Measurements from ENCODE around the gene TGFB1. TPM values are rescaled to one million over a fixed set of nuclear protein-coding genes. Genes with fewer than 3 reads are reported as not detected.

TGFB1 gene
- polyA plus RNA-seq, 1 donor from 2014 or later = not detected

DNA sequence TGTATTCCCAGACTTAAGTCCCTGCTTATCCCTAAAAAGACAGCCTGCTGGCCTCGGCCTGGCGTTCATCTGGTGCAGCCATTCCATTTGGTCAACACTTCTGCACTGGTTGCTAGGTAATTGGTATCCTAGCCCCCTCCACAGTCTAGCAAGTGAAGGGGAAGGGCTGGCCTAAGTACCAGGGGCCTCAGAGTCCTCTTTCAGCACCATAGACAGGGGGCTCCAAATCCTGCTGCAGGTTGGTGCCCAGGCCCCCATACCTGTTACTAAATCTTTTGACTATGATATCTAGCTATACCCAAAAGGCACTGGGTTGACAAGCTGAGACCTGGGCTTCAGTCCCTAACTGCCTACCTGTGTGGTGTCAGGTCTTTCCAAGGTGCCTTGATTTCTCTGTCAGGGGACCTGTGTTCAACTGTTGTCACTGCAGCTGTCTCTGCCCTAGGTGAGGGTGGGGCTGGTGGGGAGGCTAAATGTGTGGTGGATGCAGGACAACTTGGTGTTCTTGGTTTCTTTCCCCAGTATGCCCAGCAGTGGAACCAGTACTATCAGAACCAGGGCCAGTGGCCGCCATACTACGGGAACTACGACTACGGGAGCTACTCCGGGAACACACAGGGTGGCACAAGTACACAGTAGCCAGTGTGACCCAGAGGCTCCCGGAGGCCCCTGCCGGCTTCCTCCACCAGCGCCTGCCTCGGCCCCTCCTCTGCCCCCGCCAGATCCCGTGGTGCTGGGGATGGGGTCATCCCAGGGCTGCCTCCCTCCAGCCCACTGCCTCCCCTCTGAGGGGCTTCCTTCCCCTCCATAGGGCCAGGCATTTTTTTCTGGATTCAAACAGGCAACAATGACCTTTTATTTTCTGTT is 47.6 kb downstream of the TGFB1 start (continued):
- TF ChIP-seq, protein P1, sequence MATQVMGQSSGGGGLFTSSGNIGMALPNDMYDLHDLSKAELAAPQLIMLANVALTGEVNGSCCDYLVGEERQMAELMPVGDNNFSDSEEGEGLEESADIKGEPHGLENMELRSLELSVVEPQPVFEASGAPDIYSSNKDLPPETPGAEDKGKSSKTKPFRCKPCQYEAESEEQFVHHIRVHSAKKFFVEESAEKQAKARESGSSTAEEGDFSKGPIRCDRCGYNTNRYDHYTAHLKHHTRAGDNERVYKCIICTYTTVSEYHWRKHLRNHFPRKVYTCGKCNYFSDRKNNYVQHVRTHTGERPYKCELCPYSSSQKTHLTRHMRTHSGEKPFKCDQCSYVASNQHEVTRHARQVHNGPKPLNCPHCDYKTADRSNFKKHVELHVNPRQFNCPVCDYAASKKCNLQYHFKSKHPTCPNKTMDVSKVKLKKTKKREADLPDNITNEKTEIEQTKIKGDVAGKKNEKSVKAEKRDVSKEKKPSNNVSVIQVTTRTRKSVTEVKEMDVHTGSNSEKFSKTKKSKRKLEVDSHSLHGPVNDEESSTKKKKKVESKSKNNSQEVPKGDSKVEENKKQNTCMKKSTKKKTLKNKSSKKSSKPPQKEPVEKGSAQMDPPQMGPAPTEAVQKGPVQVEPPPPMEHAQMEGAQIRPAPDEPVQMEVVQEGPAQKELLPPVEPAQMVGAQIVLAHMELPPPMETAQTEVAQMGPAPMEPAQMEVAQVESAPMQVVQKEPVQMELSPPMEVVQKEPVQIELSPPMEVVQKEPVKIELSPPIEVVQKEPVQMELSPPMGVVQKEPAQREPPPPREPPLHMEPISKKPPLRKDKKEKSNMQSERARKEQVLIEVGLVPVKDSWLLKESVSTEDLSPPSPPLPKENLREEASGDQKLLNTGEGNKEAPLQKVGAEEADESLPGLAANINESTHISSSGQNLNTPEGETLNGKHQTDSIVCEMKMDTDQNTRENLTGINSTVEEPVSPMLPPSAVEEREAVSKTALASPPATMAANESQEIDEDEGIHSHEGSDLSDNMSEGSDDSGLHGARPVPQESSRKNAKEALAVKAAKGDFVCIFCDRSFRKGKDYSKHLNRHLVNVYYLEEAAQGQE (IDR thresholded peaks at IDR 0.05; ENCODE audit: borderline replicate concordance) = no peak
- TF ChIP-seq TAF1 (IDR thresholded peaks at IDR 0.05; ENCODE audit: low read depth) (no peak), POLR2AphosphoS5 (IDR thresholded peaks at IDR 0.05) (no peak)

DNA sequence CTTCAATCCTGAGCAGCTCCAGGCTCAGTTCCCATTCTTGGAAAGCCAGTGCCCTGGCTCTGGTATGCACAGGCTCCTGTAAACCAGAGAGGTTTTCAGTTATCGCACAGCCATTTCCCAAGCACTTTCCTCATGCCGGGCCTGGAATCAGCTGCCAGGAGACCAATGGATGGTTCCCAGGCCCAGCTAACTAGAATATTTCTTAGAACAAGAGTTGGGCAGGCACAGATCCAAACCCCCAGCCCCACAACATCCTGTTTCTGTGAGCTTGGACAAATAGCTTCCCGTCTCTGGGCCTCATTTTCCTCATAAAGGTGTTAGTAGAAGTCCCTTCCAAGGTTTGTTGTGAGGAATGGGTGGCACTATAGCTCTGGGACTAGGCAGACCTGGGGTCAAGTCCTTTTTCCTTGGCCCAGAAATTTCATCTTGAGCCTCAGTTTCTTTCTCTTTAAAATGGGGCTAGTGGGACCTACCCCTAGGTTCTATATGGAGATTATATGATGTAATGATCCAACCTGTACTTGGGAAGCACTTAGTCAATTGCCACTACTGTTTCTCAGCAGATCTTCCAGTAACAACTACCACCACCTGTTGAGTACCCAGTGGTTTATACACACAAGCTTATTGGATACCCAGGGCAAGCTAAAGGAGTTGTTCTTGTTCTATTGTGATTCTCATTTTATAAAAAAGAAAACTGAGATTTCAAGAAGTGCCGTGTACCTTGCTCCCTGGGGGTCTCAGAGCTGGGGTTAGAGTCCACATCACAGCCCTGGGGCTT is 48.8 kb downstream of the TGFB1 start:
- no peak overlapping the region for H3K27ac ChIP-seq (ENCODE audit: low read length)
- H4K20me1 ChIP-seq (ENCODE audit: insufficient read depth) = no peaks in the 10 kb centered on the region
- no peak overlapping the region for H3K9ac ChIP-seq (ENCODE audit: low read length)
- H3K79me2 ChIP-seq (replicated peaks; ENCODE audit: insufficient read depth, low read length) = no peaks in the 10 kb centered on the region
- H3K27me3 ChIP-seq (ENCODE audit: insufficient read depth, low read depth, low read length) = no peaks in the 10 kb centered on the region
- no peak overlapping the region for H3K4me2 ChIP-seq (ENCODE audit: low read length)
- no peak overlapping the region for H2AFZ ChIP-seq (ENCODE audit: low read depth, low read length)
- no peaks in the 10 kb centered on the region for H3F3A ChIP-seq (ENCODE audit: insufficient read depth, low read length, poor library complexity, severe bottlenecking)
- no peaks in the 10 kb centered on the region for H3K36me3 ChIP-seq (ENCODE audit: insufficient read depth, low read length)
- no peak overlapping the region for H3K4me3 ChIP-seq (ENCODE audit: low read length)
- no peaks in the 10 kb centered on the region for H3K9me3 ChIP-seq (ENCODE audit: low read length)
- H3K9me2 ChIP-seq (ENCODE audit: insufficient read depth, low read length) = no peaks in the 10 kb centered on the region
- TF ChIP-seq EZH2 (IDR thresholded peaks at IDR 0.05; ENCODE audit: borderline replicate concordance, insufficient read depth, low read length, poor library complexity, severe bottlenecking) = no peak
- no peak for TF ChIP-seq MXI1 (conservative IDR thresholded peaks at IDR 0.05; ENCODE audit: poor library complexity, severe bottlenecking)
- TF ChIP-seq SMC3 (conservative IDR thresholded peaks at IDR 0.05; ENCODE audit: poor library complexity) = no peak
- TF ChIP-seq, protein P1 (IDR thresholded peaks at IDR 0.05; ENCODE audit: borderline replicate concordance) = no peak
- TF ChIP-seq, protein P2, sequence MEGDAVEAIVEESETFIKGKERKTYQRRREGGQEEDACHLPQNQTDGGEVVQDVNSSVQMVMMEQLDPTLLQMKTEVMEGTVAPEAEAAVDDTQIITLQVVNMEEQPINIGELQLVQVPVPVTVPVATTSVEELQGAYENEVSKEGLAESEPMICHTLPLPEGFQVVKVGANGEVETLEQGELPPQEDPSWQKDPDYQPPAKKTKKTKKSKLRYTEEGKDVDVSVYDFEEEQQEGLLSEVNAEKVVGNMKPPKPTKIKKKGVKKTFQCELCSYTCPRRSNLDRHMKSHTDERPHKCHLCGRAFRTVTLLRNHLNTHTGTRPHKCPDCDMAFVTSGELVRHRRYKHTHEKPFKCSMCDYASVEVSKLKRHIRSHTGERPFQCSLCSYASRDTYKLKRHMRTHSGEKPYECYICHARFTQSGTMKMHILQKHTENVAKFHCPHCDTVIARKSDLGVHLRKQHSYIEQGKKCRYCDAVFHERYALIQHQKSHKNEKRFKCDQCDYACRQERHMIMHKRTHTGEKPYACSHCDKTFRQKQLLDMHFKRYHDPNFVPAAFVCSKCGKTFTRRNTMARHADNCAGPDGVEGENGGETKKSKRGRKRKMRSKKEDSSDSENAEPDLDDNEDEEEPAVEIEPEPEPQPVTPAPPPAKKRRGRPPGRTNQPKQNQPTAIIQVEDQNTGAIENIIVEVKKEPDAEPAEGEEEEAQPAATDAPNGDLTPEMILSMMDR (IDR thresholded peaks at IDR 0.05; ENCODE audit: poor library complexity, severe bottlenecking) = no peak
- no peak for TF ChIP-seq RAD21 (conservative IDR thresholded peaks at IDR 0.05)

All from neural cell (in vitro differentiated cells).